COLO668 (cell line): Measurements from ENCODE around the gene LDHD.

ENCODE experiments used
- DNase-seq: peaks from one replicate; lab custom pipeline; 2025; ENCODE audit not compliant: unreplicated experiment; lab: John Stamatoyannopoulos, UW

Gene LDHD

DNA sequence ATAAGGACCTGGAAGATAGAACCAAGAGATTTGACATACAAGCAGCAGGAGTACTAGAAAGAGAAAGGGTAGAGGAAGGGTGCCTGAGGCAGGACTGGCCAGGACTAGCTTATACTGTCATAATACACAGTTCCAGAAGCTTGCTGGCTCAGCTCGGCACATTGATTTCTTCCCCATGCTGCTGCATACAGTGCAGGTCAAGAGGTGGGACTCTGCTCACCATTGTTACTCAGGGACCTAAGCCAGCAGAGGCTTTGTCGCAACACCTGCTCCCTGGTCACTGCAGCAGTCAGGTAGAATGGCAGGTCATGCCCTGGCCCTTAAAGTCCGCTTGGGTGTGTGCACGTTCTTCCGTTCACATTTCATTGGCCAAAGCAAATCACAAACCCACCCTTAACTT is 32.8 kb downstream of the LDHD start:
- DNase-seq, result no peak

DNA sequence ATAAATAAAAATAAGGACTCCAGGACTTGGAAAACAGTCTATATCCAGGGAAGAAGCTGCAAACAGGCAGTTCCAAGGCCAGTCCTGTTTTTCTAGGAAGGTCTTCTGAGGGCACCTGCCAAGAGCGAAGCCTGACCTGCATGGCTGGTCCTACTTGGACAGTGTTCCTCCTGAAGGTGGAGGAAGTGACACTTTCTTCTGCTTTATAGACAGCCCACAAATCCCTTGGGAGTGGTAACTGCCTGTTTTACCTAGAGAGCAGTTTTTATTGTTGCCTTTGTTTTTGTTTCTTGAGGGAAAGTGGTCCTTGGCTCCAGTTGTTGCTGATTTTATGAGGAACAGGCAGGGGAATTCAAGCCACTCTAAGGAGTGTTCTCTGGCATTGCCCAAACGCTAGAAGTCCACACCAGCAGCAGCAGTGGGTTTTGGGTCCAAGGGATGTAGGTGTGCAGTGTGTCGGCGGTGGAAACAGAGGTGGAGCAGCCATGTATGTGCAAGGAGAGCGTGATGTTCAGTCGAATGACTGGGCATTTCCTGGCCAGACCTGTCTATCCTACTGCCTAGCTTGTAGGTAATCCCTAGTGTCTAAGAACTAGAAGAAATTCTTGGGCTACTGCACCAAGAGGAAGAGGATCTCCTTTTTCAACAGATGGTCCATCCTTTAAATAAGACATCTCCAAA is 35.3 kb downstream of the LDHD start:
- DNase-seq, result no peak

DNA sequence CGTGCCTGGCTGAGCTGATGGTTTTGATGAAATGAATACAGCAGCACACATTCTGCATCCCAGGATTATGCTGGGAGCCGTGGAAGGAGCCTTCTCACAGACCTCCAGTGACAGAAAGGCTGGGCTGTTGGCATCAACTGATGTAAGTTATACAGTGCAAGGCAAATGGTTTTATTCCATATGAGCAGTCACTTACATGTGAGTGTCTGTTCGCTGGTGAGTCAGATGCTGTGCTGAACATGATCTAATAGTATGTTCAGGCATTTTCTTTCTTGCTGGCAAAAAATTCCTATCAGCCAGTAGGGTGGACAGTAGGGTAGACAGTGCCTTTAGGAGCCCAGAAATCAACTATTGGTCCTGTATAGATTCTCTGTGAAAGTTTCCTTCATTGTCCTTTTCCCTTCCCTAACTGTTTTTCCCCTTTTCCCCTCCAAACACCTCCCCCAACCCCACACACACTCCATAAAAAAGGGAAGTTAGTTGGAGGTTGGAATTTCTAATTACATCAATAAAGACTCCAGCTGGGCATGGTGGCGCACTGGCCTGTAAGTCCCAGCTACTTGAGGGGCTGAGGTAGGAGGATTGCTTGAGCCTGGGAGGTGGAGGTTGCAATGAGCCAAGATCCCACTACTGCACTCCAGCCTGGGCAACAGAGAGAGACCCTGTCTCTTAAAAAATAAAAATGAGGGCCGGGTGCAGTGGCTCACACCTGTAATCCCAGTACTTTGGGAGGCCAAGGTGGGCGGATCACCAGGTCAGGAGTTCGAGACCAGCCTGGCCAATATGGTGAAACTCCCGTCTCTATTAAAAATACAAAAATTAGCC is 36.2 kb downstream of the LDHD start:
- DNase-seq, result no peak

DNA sequence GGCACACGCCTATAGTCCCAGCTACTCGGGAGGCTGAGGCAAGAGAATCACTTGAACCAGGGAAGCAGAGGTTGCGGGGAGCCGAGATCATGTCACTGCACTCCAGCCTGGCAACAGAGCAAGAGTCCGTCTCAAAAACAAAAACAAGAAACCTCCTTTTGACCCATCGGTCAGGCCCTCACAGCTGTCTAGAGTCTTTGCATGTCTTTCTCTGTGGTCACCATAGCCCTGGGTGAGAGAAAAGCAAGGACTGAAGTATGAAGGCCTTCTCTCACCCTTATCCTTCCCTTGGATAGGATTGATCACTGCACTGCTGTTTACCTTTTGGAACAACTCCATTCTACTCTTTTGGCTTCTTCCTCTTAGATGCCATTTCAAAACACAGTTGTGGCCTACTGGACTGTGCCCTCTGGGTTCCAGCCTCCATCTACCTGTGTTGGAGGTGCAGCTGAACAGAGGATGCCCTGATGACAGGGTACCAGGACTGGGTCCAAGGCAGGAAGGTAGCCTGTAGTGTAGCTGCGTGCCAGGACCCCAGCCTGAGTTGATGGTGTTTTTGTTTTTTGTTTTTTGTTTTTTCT is 37.1 kb downstream of the LDHD start:
- DNase-seq, result no peak

DNA sequence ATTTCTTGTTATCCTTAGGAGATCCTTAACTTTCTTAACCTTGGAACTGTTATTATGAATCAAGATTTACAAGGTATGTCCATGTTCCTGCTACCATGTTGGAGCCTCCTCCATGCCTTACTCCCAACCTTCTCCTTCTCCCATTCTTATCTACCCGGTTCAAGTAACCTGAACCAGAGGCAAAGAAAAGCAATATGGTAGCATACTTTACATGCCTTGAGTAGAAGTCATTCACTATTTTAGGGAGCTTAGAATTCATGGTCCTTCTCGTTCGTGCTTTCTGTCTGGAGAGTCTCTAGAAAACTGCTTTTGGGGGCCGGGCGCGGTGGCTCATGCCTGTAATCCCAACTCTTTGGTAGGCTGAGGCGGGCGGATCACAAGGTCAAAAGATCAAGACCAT is 37.7 kb downstream of the LDHD start:
- no peak for DNase-seq

DNA sequence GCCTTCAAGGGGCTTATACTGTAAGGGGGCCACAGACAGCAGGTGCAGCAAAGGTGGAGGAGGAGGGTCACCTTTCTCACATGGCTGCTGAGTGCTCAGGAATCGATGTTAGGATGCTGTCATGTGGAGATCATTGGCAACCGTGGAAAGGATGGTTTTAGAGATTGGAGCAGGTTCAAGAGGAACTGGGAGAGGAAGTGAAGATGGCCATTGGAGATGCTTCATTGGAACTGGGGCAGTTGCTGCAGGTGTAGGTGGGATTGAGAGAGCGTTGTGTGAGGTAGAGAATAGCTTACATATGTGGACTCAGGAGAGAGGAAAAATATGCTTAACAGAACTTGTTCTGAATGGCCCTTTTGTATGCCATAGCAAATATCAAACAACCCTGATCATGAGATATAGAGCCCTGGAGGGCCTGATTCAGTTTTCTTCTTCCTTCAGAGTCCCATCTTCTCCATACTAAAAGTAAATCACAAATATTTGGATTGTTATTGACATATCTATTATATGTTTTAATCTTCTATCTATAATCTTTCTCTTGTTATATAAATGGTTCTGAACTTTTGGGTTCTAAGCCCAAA is 40.8 kb downstream of the LDHD start:
- DNase-seq, result no peak

DNA sequence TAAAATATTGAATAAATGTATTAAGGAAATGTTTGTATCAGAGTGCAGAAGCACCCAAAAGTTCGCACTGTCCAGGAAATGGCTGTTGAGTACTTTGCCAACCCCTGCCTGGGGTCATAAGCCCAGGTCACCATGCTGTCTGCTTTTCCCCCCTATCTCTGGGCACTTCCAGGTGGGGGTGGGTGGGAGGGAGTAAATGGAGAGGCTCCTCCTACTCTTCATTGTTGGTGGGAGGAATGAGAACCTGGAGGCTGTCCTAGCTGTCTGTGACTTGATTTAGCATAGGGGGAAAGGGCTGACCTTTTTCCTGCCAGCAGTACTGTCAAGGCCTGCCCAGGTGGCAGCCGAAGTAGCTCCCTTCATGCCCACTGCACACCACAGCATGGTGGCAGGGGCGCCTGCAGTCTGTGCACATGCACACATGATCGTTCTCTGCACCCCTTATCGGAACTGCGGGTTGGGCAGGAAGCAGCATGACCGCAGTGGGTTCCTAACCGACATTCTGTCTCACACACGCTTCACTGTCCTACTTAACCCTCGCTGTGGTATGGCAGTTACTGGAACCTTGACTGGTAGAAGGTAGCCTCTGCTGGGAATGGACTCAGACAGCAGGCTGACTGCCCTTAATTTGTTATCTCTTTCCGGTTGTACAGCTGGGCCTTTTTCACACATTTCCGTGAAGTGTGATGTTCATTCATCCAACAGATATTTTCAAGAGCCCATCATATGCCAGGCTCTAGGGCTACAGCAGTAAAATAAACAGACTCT is 41.5 kb downstream of the LDHD start:
- no peak for DNase-seq

DNA sequence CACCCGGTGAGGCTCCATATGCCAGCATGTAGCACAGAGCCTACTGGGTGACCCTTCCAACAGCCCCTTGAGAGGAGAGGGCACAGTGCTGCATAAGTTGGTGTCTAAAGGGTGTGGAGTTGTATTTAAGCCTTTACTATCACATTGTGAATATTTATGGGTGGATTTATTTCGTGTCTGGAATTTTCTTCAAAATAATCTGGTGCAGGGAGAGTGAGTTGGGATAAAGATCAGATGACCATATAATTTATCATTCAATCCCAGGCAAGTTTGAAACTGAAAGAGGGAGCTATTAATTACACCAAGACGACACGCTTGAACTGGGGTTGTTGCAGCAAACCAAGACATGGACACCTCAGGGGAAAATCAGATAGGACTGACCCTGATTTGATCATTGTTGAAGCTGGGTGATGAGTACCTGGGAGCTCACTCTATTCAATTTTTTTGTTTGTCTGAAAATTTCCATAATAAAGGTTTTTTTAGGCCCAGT is 42.2 kb downstream of the LDHD start:
- no peak for DNase-seq

DNA sequence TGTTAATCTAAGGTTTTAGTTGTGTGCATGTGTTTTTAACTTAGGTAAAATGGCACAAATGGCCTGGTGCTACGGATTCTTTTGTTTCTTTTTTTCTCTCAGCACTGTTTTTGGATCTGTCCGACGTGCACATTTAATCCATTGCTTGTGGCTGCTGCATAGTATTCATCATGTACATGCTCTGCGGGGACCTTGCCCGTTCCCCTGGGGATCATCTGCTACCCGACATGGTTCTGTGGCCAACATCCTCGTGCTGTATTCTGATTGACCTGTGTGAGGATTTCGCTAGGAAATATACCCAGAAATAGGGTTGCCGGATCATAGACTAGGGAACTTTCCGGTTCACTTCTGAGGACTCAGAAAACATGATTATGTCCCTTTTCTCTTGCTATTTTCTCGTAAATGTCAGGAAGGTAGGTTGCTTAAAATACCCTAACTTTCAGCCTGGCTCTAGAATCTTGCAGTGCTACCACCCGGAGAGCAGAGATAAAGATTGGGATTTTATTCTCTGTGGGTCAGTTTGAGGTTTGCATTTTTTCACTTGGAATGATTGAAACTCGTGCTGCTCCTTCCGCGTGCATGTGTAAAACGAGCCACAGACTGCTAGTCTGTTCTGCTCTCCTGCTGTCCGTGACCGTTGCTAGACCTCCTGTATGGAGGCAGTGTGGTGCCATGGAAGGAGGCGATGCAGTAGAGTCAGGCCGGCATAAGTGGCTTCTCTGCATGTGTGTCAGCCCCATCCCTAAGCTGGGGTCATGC is 42.9 kb downstream of the LDHD start:
- DNase-seq, result no peak

DNA sequence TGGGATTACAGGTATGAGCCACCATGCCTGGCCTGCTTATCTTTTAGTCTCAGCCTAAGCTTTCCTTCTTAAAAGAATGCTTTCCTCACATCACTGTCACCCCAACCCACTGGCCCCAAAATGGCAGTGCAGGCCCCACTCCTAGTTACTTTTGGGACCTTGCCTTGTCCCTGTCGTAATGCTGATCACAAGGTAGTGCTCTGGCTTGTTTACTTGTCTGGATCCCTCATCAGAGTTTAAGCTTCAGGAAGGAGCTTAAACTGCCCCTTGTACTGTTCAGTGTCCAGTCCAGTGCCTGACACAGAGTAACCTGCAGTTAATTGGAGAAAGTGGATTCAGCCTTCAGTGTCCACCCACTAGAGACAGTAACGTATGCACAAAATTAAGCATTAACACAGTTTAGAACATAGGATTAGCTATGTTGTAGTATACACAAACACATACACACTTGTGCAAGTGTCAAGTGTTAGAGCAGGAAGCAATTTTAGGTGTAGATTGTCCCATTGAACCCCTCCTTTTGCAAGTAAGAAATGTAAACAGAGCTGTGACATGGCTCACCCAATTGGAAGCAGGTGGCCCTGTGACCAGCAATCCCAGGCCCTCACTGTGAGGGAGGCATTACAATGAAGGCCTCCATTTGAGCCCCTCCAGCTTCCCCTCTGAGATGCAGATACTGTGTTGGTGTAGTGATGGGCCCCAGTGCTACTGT is 44.2 kb downstream of the LDHD start:
- no peak for DNase-seq

DNA sequence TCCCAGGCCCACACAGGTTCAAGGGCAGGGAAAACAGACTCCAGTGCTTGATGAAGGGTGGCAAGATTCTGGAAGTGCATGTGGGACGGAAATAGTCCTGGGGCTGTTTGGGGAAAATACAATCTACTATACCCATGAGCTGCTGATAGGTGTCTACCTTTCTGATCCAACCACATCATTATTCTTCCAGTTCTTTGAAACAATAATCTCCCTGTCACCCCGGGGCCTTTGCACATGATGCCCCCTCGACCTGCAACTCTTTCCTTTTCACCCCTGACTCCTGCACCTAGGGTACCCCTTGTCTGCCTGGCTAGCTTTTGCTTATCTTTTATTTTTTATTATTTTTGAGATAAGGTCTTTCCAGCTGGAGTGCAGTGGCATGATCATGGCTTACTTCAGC is 45.0 kb downstream of the LDHD start:
- no peak for DNase-seq

DNA sequence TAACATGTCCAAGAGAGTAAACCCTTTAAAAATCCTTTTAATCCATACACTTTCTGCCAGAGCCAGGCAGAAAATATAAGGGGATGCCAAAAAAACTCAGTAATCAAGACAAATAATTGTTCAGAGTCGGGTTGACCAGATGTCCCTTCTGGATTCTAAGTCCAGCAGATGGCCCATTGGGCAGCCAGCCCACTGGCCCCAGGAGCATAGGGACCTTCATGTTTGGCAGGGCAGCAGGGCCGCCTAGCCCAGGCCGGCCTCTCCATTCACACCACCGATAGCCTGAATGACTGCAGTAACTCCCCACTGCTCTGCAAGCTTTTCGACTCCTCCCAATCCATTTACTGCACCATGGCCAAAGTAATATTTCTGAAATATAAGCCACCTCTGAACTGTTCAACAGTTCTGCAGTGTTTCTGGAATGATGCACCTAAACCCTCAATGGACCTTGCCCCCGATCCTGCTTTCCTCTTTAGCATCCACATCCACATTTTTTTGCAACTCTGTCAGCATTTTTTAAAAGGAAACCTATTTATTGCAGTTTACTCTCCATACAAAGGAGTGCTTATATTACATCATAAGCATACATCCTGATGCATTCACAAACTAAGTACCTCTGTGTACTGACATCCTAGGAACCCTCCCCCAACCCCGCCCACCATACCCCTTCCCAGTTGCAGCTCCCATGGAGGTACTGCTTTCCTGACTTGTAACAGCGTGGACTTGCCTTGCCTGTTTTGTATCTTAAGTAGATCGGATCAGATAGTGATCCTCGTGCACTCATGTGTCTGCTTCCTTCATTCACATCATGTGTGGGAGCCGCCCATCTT is 46.4 kb downstream of the LDHD start:
- no peak for DNase-seq

DNA sequence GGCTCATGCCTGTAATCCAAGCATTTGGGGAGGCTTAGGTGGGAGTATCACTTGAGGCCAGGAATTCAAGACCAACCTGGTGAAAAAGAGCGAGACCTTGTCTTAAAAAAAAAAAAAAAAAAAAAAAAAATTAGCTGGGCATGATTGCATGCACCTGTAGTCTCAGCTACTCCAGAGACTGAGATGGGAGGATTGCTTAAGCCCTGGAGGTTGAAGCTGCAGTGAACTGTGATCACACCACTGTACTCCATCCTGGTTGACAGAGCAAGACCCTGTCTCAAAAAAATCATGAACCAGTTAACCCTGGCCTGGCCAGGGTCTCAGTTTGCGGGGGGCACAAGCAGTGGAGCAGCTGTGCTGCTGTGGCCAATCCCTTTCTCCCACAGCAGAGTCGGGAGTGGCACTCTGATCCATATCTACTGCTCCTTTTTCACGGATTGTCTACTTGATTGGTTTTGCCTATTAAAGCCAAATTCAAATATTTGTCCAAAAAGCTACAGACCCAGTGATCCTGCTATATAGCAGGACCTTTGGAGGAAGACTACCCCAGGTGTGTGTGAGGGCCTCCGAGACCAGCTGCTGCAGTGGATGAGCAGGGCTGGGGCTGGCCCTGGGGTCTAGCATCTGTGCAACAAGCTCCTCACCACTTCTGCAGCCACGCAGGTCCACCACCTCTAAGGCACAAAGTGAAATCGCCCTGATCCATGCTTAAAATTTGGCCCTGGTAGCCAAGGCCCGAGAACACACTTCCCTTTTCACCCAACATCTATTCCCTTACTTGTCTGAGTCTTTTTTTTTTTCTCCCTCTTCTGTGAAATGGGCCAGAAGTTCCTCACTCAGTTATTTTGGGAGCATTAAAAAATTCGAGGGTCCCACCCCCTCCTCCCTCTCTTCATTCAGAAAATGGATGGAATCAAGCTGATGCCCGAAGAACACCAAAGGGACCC is 48.2 kb downstream of the LDHD start:
- DNase-seq, result no peak

DNA sequence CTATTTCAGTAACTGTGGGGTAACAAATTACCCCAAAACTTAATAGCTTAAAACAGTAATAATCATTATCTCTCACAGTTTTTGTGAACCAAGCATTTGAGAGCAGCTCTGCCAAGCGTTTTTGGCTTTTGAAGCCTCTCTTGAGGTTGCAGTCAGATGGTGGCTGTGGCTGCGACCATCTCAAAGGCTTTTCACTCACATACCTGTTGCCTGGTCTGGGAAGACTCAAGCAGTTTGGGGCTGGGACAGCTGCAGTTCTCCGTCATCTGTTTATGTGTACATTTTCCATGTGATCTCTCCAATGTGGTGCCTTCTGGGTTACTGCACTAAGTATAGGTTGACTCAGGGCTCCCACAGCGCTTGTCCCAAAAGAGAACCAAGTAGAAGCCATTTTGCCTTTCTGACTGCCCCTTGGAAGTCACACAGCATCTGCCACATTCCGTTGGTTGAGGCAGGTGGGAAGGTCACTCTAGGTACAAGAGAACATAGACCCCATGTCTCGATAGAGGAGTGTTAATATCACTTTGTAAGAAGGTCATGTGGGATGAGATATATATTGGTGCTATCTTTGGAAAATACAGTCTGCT is 49.6 kb downstream of the LDHD start:
- no peak for DNase-seq

DNA sequence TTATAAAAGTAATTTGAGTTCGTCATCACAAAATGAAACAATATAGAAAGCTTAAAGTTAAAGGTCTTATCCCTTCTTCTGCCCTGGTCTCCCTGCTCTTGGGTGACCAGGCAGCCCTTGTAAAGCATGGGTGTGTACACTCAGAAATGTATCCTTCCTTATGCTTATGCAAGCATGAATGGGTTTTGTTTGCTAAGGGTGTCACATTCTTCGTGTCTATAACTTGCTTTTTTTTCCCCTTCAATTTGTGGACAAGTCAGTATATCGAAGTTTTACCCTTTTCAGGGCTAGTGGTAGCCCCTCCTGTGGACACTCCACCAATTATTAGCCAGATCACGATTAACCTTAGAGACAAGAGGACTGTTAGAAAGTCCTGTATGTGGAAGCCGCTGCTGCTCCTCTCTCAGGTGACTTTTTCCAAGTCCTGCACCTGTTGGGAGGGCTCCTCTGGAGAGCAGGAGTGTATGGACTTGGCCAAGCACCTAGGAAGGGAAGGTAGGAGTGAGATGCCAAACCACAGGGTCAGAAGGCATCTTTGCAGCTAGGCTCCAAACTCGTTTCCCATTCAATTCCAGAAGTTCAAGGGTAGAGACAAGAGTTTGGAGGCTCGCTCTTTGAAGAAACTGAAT is 50.9 kb downstream of the LDHD start:
- no peak for DNase-seq

DNA sequence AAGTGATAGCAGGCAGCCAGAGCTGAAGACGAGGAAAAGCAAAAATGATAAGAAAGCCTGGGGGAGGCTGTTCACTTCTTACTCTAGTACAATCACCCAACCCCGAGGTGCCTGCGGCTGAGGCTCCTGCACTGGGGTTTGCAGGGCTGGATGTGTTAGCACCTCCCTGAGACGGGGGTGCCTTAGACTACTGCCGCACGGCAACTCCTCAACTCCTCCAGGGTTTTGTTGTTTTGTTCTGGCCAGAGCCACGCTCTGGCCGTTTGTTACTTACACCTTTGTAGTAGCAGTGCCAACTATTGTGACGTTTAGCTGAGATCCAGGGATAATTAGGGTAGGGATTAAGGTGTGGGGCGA is 51.5 kb downstream of the LDHD start:
- DNase-seq, result no peak
